Tibial nerve (tissue), 4 donors: ENCODE measurements around the gene LYPD3. TPM values are rescaled to one million over a fixed set of nuclear protein-coding genes. Genes with fewer than 3 reads are reported as not detected.

ENCODE experiments used
- DNase-seq, 2 donors: peaks; one replicate each; pipeline ENCODE4 v3.0.0-alpha.2; 2019; ENCODE audit warnings: low spot score in 2 of 2
- H3K27ac ChIP-seq, 4 donors: fragments of 200-600 bp; sonication (generic) in 3 of 4; one replicate each; pipeline ENCODE4 v1.5.1; 2017 to 2019; ENCODE audit warnings: mild to moderate bottlenecking in 1 of 4
- H3K27me3 ChIP-seq, 2 donors: fragments of 200-600 bp; sonication (generic) in 1 of 2; one replicate each; pipeline versions ENCODE4 v1.5.1 to v1.6.0; 2017 to 2019
- H3K36me3 ChIP-seq, 3 donors: fragments of 200-600 bp; sonication (generic); one replicate each; pipeline ENCODE4 v1.5.1; 2018 to 2019
- H3K4me1 ChIP-seq, 4 donors: fragments of 200-600 bp; sonication (generic) in 3 of 4; one replicate each; pipeline ENCODE4 v1.5.1; 2017 to 2019
- H3K4me3 ChIP-seq, 4 donors: fragments of 200-600 bp; sonication (generic) in 3 of 4; one replicate each; pipeline ENCODE4 v1.5.1; 2017 to 2019; ENCODE audit warnings: mild to moderate bottlenecking in 1 of 4, moderate library complexity in 1 of 4
- H3K9me3 ChIP-seq, 4 donors: fragments of 200-600 bp; sonication (generic) in 3 of 4; one replicate each; pipeline ENCODE4 v1.5.1; 2017 to 2019
- CTCF ChIP-seq, 5 experiments: fragments of 200-600 bp in 3 of 5; fragments of 450-650 bp in 2 of 5; sonication (generic) in 3 of 5; IDR thresholded peaks; one replicate each; pipeline ENCODE4 v1.5.1; 2016 to 2019; ENCODE audit warnings: antibody characterized with exemption in 5 of 5, mild to moderate bottlenecking in 3 of 5, moderate library complexity in 2 of 5
- EP300 ChIP-seq, 2 donors: sonication (generic); formaldehyde crosslinking; IDR thresholded peaks; one replicate each; pipeline ENCODE4 v1.6.1; 2017; ENCODE audit warnings: antibody characterized with exemption in 2 of 2, mild to moderate bottlenecking in 1 of 2
- POLR2A ChIP-seq, 2 donors: fragments of 450-650 bp; IDR thresholded peaks; one replicate each; pipeline ENCODE4 v1.6.1; 2017; ENCODE audit warnings: antibody characterized with exemption in 2 of 2, mild to moderate bottlenecking in 2 of 2, moderate library complexity in 2 of 2
- WGBS, 2 donors: methylation state at CpG; one replicate each; pipeline ENCODE4 v1.1.5; 2018; 5-methylcytosine and 5-hydroxymethylcytosine counted together
- total RNA-seq, 4 donors: library from RNA; depleted of rRNA; stranded (reverse); fragments of >200 nt; gene quantifications; one replicate each; pipeline ENCODE4 v1.1.0, GENCODE V29; 2016

LYPD3 gene
- total RNA-seq, 4 donors from 2014 or later: 0.42 to 0.44 TPM; not detected in 2

GRCh38 chr19:43506629-43507028 is 41.2 kb upstream of the LYPD3 start:
- Histone ChIP-seq H3K27ac (no peak overlapping the region), H3K9me3 (no peaks in the 10 kb centered on the region), H3K4me1 (peaks cover 0 to 30% (median 12%) of the 10 kb centered on the region in 4 donors), H3K4me3 (no peak overlapping the region), H3K36me3 (peaks cover 0 to 51% (median 8%) of the 10 kb centered on the region in 3 donors), H3K27me3 (no peaks in the 10 kb centered on the region)
- TF ChIP-seq EP300 (IDR thresholded peaks at IDR 0.05) (no peak), POLR2A (IDR thresholded peaks at IDR 0.05) (no peak), CTCF (IDR thresholded peaks at IDR 0.05) (no peak)
- no peak for DNase-seq
- 89% methylated on average over 5 of the region's 5 CpGs for WGBS, 2 donors

- peaks cover 0 to 50% (median 9%) of the 10 kb centered on the region in 3 donors for H3K36me3 ChIP-seq
- no peak for TF ChIP-seq POLR2A (IDR thresholded peaks at IDR 0.05)
- no peak for TF ChIP-seq EP300 (IDR thresholded peaks at IDR 0.05)
- TF ChIP-seq CTCF (IDR thresholded peaks at IDR 0.05): no peak
- peaks cover 0 to 32% (median 12%) of the 10 kb centered on the region in 4 donors for H3K4me1 ChIP-seq
- H3K27ac ChIP-seq: no peak overlapping the region
- WGBS, 2 donors: 94% methylated on average over 5 of the region's 5 CpGs
- H3K4me3 ChIP-seq: no peak overlapping the region
- DNase-seq: no peak
- H3K9me3 ChIP-seq: no peaks in the 10 kb centered on the region
- H3K27me3 ChIP-seq: no peaks in the 10 kb centered on the region
Observed at GRCh38 chr19:43505941-43506340, 40.5 kb upstream of the LYPD3 start.

GRCh38 chr19:43505186-43505456 is 39.7 kb upstream of the LYPD3 start:
- no peaks in the 10 kb centered on the region for H3K9me3 ChIP-seq
- peak overlapping the region in 3 of 4 donors; percentile 91 to 94 (median 92) for H3K27ac ChIP-seq
- peaks cover 0 to 32% (median 12%) of the 10 kb centered on the region in 4 donors for H3K4me1 ChIP-seq
- DNase-seq: no peak
- no peak for TF ChIP-seq POLR2A (IDR thresholded peaks at IDR 0.05)
- peak overlapping the region in 2 of 4 donors; percentile 62 to 93 for H3K4me3 ChIP-seq
- 58 to 73% methylated on average over 3 of the region's 3 CpGs for WGBS, 2 donors
- peaks cover 0 to 42% (median 9%) of the 10 kb centered on the region in 3 donors for H3K36me3 ChIP-seq
- no peaks in the 10 kb centered on the region for H3K27me3 ChIP-seq

- DNase-seq: no peak
- H3K27me3 ChIP-seq: no peaks in the 10 kb centered on the region
- peaks cover 0 to 36% (median 9%) of the 10 kb centered on the region in 3 donors for H3K36me3 ChIP-seq
- 2% methylated on average over 28 to 34 of the region's 42 CpGs for WGBS, 2 donors
- peak within 1 kb of the TSS; percentile 82 to 94 (median 92) for H3K27ac ChIP-seq
- peaks cover 0 to 32% (median 12%) of the 10 kb centered on the region in 4 donors for H3K4me1 ChIP-seq
- H3K4me3 ChIP-seq: peak within 1 kb of the TSS; percentile 62 to 93 (median 78)
- no peaks in the 10 kb centered on the region for H3K9me3 ChIP-seq
- TF ChIP-seq CTCF (IDR thresholded peaks at IDR 0.05) (no peak), POLR2A (IDR thresholded peaks at IDR 0.05) (no peak), EP300 (IDR thresholded peaks at IDR 0.05) (no peak)
Observed at GRCh38 chr19:43504426-43505185, 39.2 kb upstream of the LYPD3 start, which contains the start of gene PHLDB3. TSS of gene PHLDB3 (minus strand) at chr19:43504746. CDS start at chr19:43504118, 628 bp downstream.

- Histone ChIP-seq H3K4me3 (peak overlapping the region; percentile 62 to 93 (median 78)), H3K27me3 (no peaks in the 10 kb centered on the region), H3K36me3 (peaks cover 0 to 30% (median 9%) of the 10 kb centered on the region in 3 donors), H3K4me1 (peaks cover 0 to 32% (median 12%) of the 10 kb centered on the region in 4 donors), H3K9me3 (no peaks in the 10 kb centered on the region), H3K27ac (peak overlapping the region; percentile 82 to 94 (median 92))
- TF ChIP-seq POLR2A (IDR thresholded peaks at IDR 0.05) (peak in 1 of 2 donors; percentile 89), EP300 (IDR thresholded peaks at IDR 0.05) (peak; percentile 61 to 89), CTCF (IDR thresholded peaks at IDR 0.05) (no peak)
- 3% methylated on average over 31 to 38 of the region's 64 CpGs for WGBS, 2 donors
- DNase-seq: peak; percentile 98
Observed at GRCh38 chr19:43503501-43504425, 38.4 kb upstream of the LYPD3 start.
